GM21825 (cell line): Measurements from ENCODE around the gene GLOD4.
"Not testable (repeated sequence)": the region's sequence is repeated elsewhere in the genome, so short reads cannot be mapped to it uniquely, and the experiment has no call there.

Experiments
- ATAC-seq: cut with Tn5 transposase; IDR thresholded peaks from one replicate; pipeline ENCODE4 v1.9.1; 2021; ENCODE audit warnings: mild to moderate bottlenecking, moderate library complexity; ENCODE audit not compliant: unreplicated experiment

The GLOD4 gene

GRCh38 chr17:802901-803881 lies 21.1 kb upstream of the GLOD4 start:
- ATAC-seq = no peak

GRCh38 chr17:802481-802880 lies 20.4 kb upstream of the GLOD4 start:
- ATAC-seq = no peak

GRCh38 chr17:801660-802059 lies 19.6 kb upstream of the GLOD4 start:
- ATAC-seq = no peak

GRCh38 chr17:800446-801242 lies 18.6 kb upstream of the GLOD4 start:
- no peak for ATAC-seq

- no peak for ATAC-seq
These were observed 17.2 kb upstream of the GLOD4 start for GRCh38 chr17:799261-799660.

- no peak for ATAC-seq
These were observed 16.2 kb upstream of the GLOD4 start for GRCh38 chr17:798246-798645.

GRCh38 chr17:797236-797840 lies 15.3 kb upstream of the GLOD4 start:
- ATAC-seq = no peak

- ATAC-seq = no peak
These were observed 14.5 kb upstream of the GLOD4 start for GRCh38 chr17:796609-797008.

GRCh38 chr17:795721-796120 lies 13.6 kb upstream of the GLOD4 start:
- ATAC-seq = no peak

GRCh38 chr17:795276-795675 lies 13.2 kb upstream of the GLOD4 start:
- no peak for ATAC-seq

GRCh38 chr17:794876-795275 lies 12.8 kb upstream of the GLOD4 start:
- no peak for ATAC-seq

- no peak for ATAC-seq
These were observed 10.2 kb upstream of the GLOD4 start for GRCh38 chr17:792277-792676.

GRCh38 chr17:791829-792228 lies 9.7 kb upstream of the GLOD4 start:
- ATAC-seq = no peak

- not testable (repeated sequence) for ATAC-seq
These were observed 8.8 kb upstream of the GLOD4 start for GRCh38 chr17:790874-791247.

GRCh38 chr17:789931-790873 lies 8.1 kb upstream of the GLOD4 start:
- ATAC-seq = not testable (repeated sequence)

- no peak for ATAC-seq
These were observed 7.2 kb upstream of the GLOD4 start for GRCh38 chr17:789160-789840.

GRCh38 chr17:788551-788950 lies 6.5 kb upstream of the GLOD4 start:
- ATAC-seq = no peak

GRCh38 chr17:787641-788221 lies 5.7 kb upstream of the GLOD4 start:
- no peak for ATAC-seq

GRCh38 chr17:785901-786300 lies 3.8 kb upstream of the GLOD4 start:
- not testable (repeated sequence) for ATAC-seq
